ENCODE measurements around the gene CRTC2.
A peak's percentile ranks its signal among the peaks of the same experiment; 100 is the strongest.

The CRTC2 gene

DNA sequence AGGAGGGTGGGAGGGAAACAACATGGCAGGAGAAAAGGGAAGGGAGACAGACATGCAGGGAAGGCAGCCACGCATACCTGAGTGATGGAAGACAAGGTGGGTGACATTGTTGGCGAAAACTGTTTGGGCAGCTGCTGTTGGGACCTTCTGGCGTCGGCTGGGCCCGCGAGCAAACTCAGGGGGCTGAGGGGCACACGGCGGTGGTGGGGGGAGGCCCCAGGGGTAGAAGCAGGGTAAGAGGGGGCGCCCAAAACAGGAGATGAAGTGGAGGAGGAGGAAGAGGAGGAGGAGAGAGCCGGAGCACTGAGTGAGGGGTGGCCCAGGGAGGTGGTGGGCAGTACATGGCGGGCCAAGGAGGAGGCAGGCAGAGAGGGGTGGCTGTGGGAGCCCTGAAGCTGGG, 7.2 kb downstream of the CRTC2 start:
- no peak overlapping the region for H3K4me3 ChIP-seq (ENCODE audit: insufficient read depth, low read depth, low read length, poor library complexity, severe bottlenecking)
- H3K9me3 ChIP-seq (ENCODE audit: control insufficient read depth, low read length), result no peaks in the 10 kb centered on the region
- H3K4me1 ChIP-seq (ENCODE audit: control insufficient read depth, insufficient read depth, low read length, poor library complexity, severe bottlenecking), result peaks cover 13% of the 10 kb centered on the region
- no peaks in the 10 kb centered on the region for H3K27me3 ChIP-seq (replicated peaks; ENCODE audit: control insufficient read depth, insufficient read depth, low read length, poor library complexity, severe bottlenecking)
- H3K36me3 ChIP-seq (ENCODE audit: control insufficient read depth, insufficient read depth, low read length), result peaks cover 67% of the 10 kb centered on the region
- DNase-seq, result no peak
- no peak overlapping the region for H3K27ac ChIP-seq (ENCODE audit: insufficient read depth, low read length, poor library complexity, severe bottlenecking)

DNA sequence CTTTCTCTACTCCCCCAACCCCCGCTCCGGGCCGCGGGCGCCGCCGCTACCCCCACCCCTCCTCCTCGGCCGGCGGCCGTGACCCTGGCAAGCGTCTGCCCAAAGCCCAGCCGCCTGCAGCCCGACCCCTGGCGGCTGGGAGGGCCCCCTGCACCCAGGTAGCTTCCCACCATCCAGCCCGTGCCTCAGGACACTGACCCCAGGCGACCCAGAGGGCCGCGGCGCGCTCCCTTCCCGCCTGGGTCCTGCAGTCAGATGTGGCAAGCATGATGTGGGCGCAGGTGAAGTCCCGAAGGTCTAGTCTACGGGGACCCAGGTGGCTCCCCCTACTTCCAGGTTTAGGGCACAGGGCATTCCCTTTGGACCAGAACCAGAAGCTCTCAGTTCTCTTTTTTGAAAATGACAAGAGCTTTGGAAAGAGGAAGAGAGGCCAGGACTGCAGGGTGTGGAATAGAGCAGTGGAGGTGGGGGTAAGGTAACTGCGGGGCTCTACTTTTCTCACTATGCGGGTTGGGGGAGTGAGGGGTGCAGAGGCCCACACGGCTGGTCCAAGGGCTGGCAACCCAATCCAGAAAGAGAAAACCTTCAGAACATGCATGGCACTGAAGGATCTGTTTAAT, 11.7 kb downstream of the CRTC2 start, which contains the start of gene DENND4B:
Gene DENND4B (minus strand): TSS at position 97 of the 620 bp plus-strand sequence. CDS start 2,344 bp downstream, outside the sequence.
- Histone ChIP-seq H3K36me3 (ENCODE audit: control insufficient read depth, insufficient read depth, low read length) (peaks cover 52% of the 10 kb centered on the region), H3K27ac (ENCODE audit: insufficient read depth, low read length, poor library complexity, severe bottlenecking) (peak within 1 kb of the TSS; percentile 77), H3K4me3 (ENCODE audit: insufficient read depth, low read depth, low read length, poor library complexity, severe bottlenecking) (peak within 1 kb of the TSS; percentile 79), H3K4me1 (ENCODE audit: control insufficient read depth, insufficient read depth, low read length, poor library complexity, severe bottlenecking) (peaks cover 25% of the 10 kb centered on the region), H3K27me3 (replicated peaks; ENCODE audit: control insufficient read depth, insufficient read depth, low read length, poor library complexity, severe bottlenecking) (no peaks in the 10 kb centered on the region), H3K9me3 (ENCODE audit: control insufficient read depth, low read length) (no peaks in the 10 kb centered on the region)
- peak; percentile 55 to 63 (median 58) for DNase-seq

DNA sequence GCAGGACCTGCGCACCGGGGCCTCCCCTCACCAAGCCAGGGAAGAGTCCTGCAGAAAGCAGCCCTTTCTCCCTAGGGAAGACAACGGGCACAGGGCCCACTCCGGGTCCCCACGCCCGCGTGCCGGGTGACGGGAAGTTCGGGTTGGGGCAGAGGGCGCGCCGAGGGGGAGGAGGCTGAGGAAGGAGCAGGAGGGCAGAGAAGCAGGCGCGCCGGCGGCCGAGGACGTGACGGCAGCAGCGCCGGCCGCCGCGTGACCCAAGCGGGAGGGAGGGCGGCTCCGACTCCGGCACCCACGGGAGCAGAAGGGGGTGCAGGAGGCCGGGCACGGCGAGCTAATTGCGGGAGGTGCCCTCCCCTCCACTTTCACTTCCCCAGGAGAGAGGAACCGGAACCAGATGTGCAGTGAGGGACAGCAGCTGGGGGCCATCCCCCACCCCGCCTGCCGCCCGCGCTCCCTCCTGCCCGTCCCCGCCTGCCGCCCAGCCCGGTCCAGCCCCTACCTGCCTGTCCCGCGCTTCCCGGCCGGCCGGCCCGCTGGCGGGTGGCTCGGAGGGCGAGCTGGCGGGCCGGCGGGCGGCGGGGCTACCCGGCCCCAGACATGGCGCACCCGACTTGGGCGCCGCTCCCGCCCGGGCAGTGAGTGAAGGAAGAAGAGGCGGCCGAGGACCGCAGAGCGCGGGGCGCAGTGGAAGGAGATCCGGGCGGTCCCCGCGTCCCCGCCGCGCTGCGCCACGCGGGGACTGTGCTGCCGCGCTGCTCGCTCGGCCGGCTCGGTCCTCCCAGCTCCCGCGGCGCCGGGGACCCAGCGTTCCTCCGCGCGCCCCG, 12.4 kb downstream of the CRTC2 start:
- Histone ChIP-seq H3K27ac (ENCODE audit: insufficient read depth, low read length, poor library complexity, severe bottlenecking) (peak overlapping the region; percentile 77), H3K9me3 (ENCODE audit: control insufficient read depth, low read length) (no peaks in the 10 kb centered on the region), H3K36me3 (ENCODE audit: control insufficient read depth, insufficient read depth, low read length) (peaks cover 52% of the 10 kb centered on the region), H3K4me3 (ENCODE audit: insufficient read depth, low read depth, low read length, poor library complexity, severe bottlenecking) (peak overlapping the region; percentile 79), H3K4me1 (ENCODE audit: control insufficient read depth, insufficient read depth, low read length, poor library complexity, severe bottlenecking) (peaks cover 25% of the 10 kb centered on the region), H3K27me3 (replicated peaks; ENCODE audit: control insufficient read depth, insufficient read depth, low read length, poor library complexity, severe bottlenecking) (no peaks in the 10 kb centered on the region)
- peak; percentile 72 for DNase-seq

DNA sequence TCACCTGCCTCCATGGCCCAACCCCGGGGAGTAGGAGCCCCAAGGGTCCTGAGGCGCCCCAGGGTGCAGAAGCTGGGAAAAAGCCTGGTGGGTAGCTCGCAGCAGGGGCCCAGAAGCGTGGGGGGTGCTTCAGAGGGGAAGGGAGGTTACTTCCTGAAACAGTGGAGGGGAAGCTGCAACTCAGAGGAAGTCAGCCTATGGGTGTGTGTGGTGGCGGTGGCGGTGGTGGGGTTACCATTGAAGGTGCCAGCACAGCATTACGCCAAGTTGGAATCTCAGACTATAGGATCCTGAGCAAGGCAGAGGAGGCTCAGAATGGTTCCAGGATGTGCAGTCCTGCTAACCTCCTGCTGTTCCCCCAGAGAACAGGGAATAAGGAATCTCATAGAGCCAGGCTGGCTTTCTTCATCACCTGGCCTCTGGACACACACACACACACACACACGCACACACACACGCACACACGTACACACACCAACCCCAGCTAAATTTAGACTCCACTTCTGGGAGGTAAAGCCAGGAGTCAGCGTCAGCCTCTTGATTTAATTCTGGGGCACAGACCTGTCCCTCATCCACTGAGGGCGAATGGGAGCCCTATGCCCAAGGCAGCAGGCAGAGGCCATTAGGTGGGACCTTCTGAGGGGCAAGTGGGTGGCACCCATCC, 13.1 kb downstream of the CRTC2 start:
- Histone ChIP-seq H3K4me1 (ENCODE audit: control insufficient read depth, insufficient read depth, low read length, poor library complexity, severe bottlenecking) (peaks cover 25% of the 10 kb centered on the region), H3K4me3 (ENCODE audit: insufficient read depth, low read depth, low read length, poor library complexity, severe bottlenecking) (peak overlapping the region; percentile 79), H3K27ac (ENCODE audit: insufficient read depth, low read length, poor library complexity, severe bottlenecking) (peak overlapping the region; percentile 77), H3K36me3 (ENCODE audit: control insufficient read depth, insufficient read depth, low read length) (peaks cover 52% of the 10 kb centered on the region), H3K27me3 (replicated peaks; ENCODE audit: control insufficient read depth, insufficient read depth, low read length, poor library complexity, severe bottlenecking) (no peaks in the 10 kb centered on the region), H3K9me3 (ENCODE audit: control insufficient read depth, low read length) (no peaks in the 10 kb centered on the region)
- peak; percentile 73 to 77 (median 75) for DNase-seq

DNA sequence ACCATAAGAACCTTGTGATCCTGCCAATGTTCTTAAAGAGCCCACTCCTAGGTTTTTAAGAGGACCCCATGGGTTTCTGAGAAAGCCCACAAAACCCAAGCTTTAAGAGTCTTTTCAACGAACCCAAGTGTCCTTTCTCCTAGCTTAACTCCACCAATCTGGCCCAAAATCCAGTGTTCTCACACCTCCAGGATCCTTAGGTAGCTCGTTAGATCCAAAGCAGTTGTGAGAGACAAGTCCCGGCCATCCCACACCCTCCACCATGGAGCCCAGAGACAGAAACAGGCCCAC, 13.6 kb downstream of the CRTC2 start:
- Histone ChIP-seq H3K27me3 (replicated peaks; ENCODE audit: control insufficient read depth, insufficient read depth, low read length, poor library complexity, severe bottlenecking) (no peaks in the 10 kb centered on the region), H3K36me3 (ENCODE audit: control insufficient read depth, insufficient read depth, low read length) (peaks cover 52% of the 10 kb centered on the region), H3K4me3 (ENCODE audit: insufficient read depth, low read depth, low read length, poor library complexity, severe bottlenecking) (peak overlapping the region; percentile 79), H3K9me3 (ENCODE audit: control insufficient read depth, low read length) (no peaks in the 10 kb centered on the region), H3K27ac (ENCODE audit: insufficient read depth, low read length, poor library complexity, severe bottlenecking) (peak overlapping the region; percentile 77), H3K4me1 (ENCODE audit: control insufficient read depth, insufficient read depth, low read length, poor library complexity, severe bottlenecking) (peaks cover 25% of the 10 kb centered on the region)
- DNase-seq, result no peak

DNA sequence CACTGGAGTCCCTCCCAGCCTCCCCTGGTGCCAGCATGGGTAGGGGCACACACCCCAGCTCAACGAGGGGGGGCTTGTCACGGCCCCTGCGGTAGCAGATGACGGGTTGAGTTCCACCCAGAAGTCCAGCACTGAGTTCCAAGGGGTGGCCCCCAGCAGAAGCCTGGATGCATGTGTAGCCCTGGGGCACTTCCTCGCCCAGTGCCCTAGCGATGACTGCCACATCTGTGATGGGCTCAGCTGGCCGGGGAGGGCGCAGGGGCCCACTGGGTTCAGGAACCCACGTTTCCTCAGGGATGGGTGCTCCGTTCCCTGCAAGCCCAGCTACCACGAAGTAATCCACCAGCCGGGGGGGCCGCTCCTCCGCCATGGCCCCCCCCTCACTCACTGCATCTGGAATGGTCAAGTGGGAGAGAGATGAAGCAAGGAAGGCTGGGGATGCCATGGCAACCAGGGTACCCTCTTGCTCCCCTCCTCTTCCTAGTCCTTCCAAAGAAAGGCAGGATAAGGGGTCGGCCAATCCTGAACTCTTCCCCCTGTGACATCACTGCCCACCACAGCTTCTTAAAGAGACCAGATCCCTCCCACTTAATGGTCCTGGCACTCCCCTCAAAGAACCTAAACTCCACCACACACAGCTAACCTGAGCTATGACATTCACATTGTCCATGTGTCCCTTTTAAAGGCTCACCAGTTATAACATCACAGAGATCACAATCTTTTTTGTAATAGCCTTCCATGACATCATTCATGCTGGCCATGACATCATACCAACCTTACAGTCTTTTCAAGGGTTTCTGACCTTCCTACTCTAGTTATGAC, 14.2 kb downstream of the CRTC2 start:
- Histone ChIP-seq H3K4me1 (ENCODE audit: control insufficient read depth, insufficient read depth, low read length, poor library complexity, severe bottlenecking) (peaks cover 25% of the 10 kb centered on the region), H3K4me3 (ENCODE audit: insufficient read depth, low read depth, low read length, poor library complexity, severe bottlenecking) (peak overlapping the region; percentile 79), H3K36me3 (ENCODE audit: control insufficient read depth, insufficient read depth, low read length) (peaks cover 56% of the 10 kb centered on the region), H3K9me3 (ENCODE audit: control insufficient read depth, low read length) (no peaks in the 10 kb centered on the region), H3K27ac (ENCODE audit: insufficient read depth, low read length, poor library complexity, severe bottlenecking) (peak overlapping the region; percentile 77), H3K27me3 (replicated peaks; ENCODE audit: control insufficient read depth, insufficient read depth, low read length, poor library complexity, severe bottlenecking) (no peaks in the 10 kb centered on the region)
- no peak for DNase-seq

DNA sequence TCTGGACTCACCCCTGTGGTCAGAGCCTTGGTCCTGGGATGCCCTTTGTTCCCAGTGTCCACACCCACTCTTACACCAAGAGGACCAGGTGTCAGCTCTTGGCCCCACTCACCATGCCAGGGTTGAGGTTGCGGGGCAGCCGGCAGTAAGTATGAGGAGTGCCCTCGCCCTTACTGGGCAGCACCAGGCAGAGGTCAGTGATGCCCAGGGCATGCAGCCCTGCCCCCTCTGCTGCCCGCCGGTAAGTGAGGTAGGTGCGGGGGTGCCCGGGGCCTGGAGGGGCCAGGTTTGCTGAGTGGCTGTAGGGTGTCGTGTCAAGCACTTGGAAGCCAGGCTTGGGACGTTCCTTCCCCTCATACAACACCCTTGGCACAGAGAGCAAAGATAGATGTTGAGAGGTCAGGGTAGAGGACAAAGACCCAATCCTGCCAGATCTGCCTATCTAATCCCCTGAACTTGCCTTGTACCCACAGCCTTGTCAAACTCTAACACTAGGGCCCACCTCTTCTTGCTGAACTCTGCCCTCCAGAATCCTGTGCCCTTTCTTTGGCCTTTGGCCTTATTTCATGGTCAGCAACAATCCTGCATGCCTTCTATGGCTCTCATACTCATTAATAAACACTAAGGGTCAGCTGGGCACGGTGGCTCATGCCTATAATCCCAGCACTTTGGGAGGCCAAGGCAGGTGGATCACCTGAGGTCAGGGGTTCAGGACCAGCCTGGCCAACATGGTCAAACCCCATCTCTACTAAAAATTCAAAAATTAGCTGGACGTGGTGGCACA, 15.5 kb downstream of the CRTC2 start:
- Histone ChIP-seq H3K27me3 (replicated peaks; ENCODE audit: control insufficient read depth, insufficient read depth, low read length, poor library complexity, severe bottlenecking) (no peaks in the 10 kb centered on the region), H3K4me3 (ENCODE audit: insufficient read depth, low read depth, low read length, poor library complexity, severe bottlenecking) (no peak overlapping the region), H3K4me1 (ENCODE audit: control insufficient read depth, insufficient read depth, low read length, poor library complexity, severe bottlenecking) (peaks cover 25% of the 10 kb centered on the region), H3K27ac (ENCODE audit: insufficient read depth, low read length, poor library complexity, severe bottlenecking) (peak overlapping the region; percentile 27), H3K36me3 (ENCODE audit: control insufficient read depth, insufficient read depth, low read length) (peaks cover 50% of the 10 kb centered on the region), H3K9me3 (ENCODE audit: control insufficient read depth, low read length) (no peaks in the 10 kb centered on the region)
- DNase-seq, result no peak

DNA sequence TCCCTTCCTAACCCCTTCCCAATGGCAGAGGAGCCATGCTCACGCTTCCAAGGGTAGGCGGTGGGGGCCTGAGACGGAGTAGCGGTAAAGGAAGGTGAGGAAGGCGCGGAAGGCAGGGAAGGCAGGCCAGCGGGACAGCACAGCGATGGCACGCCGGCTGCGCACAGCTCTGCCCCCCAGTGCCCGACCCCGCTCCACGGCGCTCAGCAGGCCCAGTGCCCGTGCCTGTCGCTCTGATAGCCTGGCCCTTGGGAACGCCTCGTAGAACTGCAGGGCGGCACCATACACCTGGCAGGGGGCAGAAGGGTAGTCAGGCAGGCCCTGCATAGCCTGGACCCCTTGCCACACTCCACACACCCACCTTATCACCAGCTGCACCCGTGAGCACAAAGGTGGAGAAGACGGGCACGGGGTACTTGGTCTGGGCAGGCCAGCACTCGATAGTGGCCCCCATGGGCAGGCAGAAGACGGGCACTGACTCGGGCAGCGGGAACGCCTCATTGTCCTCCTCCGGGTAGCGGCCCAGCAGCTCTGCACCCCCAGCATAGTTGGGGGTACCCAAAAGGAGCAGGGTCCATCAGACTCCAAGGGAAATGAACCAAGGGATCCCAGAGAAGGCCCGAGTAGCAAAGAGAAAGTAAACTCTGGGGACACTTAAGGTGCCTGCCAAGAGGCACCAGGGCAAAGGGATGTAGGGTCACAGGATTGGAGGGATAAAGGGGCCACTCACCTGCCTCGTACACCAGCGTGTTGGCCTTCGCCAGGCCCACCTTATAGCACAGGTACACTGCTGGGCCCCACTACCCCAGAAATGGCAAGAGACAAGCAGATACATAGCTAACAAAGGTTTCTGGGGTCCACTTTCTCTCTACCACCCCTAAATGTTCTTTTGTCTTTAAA, 16.3 kb downstream of the CRTC2 start:
- H3K4me1 ChIP-seq (ENCODE audit: control insufficient read depth, insufficient read depth, low read length, poor library complexity, severe bottlenecking), result peaks cover 25% of the 10 kb centered on the region
- DNase-seq, result no peak
- no peak overlapping the region for H3K27ac ChIP-seq (ENCODE audit: insufficient read depth, low read length, poor library complexity, severe bottlenecking)
- no peaks in the 10 kb centered on the region for H3K9me3 ChIP-seq (ENCODE audit: control insufficient read depth, low read length)
- peaks cover 55% of the 10 kb centered on the region for H3K36me3 ChIP-seq (ENCODE audit: control insufficient read depth, insufficient read depth, low read length)
- no peaks in the 10 kb centered on the region for H3K27me3 ChIP-seq (replicated peaks; ENCODE audit: control insufficient read depth, insufficient read depth, low read length, poor library complexity, severe bottlenecking)
- H3K4me3 ChIP-seq (ENCODE audit: insufficient read depth, low read depth, low read length, poor library complexity, severe bottlenecking), result no peak overlapping the region
